Amniotic stem cell (primary cell): Measurements from ENCODE around the gene HDAC9.
"Not testable (repeated sequence)": the region's sequence is repeated elsewhere in the genome, so short reads cannot be mapped to it uniquely, and the experiment has no call there.

Experiments
- DNase-seq: peaks from one replicate; lab custom pipeline; 2025; lab: John Stamatoyannopoulos, UW

The HDAC9 gene

DNA sequence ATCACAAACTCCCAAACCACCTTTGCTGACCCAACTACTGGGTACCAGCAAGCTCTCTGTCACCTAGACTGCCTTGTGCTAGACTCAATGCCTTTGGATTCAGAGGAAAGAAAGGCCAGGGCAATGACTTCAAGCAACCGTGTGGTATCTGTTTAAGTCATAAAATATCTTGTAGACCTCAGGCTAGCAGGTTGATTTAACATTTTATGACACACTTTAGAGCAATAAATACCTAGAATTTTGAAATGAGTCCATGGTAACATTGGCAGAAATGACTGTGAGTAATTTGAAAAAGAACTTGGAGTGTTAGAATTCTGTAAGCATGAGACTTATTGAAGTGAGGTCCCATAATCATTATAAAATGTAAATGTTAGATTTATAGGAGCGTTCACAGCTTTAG is 534.7 kb downstream of the HDAC9 start:
- DNase-seq, result no peak

DNA sequence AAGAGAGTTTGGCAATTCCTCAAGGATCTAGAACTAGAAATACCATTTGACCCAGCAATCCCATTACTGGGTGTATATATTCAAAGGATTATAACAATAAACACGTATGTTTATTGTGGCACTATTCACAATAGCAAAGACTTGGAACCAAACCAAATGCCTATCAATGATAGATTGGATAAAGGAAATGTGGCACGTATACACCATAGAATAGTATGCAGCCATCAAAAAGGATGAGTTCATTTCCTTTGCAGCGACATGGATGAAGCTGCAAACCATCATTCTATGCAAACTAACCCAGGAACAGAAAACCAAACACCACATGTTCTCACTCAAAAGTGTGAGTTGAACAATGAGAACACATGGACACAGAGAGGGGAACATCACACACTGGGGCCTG is 537.4 kb downstream of the HDAC9 start:
- DNase-seq, result not testable (repeated sequence)

DNA sequence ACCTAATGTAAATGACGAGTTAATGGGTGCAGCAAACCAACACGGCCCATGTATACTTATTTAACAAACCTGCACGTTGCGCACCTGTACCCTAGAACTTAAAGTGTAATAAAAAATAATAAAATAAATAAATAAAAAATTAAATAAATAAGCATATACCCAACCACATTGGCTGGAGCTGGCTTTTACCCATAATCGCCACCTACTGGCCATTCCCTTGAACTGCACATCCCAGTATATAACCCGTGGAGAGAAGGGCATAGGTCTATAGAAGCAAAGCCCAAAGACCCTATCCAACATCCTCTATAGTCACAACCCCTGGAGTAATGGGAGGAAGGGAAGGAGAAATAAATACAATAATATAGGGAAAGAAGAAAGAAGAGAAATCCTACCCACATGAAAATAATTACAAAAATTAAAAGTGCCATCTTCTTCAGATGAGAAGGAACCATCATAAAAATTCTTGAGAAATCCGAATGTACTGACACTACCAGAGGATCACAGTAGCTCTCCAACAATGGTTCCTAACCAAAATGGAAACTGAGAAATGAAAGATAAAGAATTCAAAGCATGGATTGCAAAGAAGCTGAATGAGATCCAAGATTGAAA is 556.3 kb downstream of the HDAC9 start:
- no peak for DNase-seq
